ENCODE results near the gene ASGR1.

DNA sequence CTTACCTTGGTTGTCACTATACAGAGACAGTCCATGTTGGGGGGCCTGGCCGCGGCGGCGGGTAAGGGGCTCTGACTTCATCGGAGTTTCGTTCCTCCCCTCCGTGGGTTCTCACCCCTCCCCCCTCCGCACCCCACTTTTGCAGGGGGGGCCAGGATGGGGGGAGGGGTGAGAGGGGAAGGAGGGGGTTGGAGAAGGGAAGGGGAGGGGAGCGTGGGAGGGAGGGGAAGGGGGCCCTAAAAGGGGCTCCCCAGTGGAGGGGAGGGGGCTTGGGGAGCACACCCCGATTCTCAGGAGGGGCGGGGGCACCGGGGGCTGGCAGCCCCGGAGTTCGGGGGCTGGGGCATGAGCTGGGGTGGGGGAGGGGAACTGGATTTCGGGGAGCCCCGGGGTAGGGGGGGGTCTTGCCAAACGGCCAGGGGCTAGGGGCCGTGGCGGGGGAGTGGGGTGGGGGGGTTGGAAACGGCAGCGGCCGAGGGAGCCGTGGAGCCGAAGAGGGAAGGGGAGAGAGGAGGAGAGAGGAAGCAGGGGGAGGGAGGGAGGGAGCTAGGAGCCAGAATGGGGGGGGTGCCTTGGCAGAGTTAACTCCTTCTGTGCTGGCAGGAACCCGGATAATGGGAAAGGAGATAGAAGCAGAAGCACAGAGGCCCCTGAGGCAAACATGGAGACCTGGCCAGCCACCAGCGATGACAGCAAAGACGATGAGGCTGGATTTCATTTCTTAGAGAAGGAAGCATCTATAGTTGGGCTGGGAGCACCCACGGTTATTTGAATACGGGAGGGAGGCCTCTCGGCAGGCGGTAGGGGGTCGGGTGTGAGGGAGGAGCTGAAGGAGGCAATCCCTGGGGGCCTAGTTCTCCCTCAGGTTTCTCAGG is 38.2 kb upstream of the ASGR1 start:
- TF ChIP-seq, protein P1, sequence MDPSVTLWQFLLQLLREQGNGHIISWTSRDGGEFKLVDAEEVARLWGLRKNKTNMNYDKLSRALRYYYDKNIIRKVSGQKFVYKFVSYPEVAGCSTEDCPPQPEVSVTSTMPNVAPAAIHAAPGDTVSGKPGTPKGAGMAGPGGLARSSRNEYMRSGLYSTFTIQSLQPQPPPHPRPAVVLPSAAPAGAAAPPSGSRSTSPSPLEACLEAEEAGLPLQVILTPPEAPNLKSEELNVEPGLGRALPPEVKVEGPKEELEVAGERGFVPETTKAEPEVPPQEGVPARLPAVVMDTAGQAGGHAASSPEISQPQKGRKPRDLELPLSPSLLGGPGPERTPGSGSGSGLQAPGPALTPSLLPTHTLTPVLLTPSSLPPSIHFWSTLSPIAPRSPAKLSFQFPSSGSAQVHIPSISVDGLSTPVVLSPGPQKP (IDR thresholded peaks at IDR 0.05; ENCODE audit: borderline replicate concordance, low read depth, low read length), result no peak
- TF ChIP-seq, protein P2, sequence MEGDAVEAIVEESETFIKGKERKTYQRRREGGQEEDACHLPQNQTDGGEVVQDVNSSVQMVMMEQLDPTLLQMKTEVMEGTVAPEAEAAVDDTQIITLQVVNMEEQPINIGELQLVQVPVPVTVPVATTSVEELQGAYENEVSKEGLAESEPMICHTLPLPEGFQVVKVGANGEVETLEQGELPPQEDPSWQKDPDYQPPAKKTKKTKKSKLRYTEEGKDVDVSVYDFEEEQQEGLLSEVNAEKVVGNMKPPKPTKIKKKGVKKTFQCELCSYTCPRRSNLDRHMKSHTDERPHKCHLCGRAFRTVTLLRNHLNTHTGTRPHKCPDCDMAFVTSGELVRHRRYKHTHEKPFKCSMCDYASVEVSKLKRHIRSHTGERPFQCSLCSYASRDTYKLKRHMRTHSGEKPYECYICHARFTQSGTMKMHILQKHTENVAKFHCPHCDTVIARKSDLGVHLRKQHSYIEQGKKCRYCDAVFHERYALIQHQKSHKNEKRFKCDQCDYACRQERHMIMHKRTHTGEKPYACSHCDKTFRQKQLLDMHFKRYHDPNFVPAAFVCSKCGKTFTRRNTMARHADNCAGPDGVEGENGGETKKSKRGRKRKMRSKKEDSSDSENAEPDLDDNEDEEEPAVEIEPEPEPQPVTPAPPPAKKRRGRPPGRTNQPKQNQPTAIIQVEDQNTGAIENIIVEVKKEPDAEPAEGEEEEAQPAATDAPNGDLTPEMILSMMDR (conservative IDR thresholded peaks at IDR 0.05; ENCODE audit: low read depth, low read length), result no peak
- TF ChIP-seq POLR2A (IDR thresholded peaks at IDR 0.05; ENCODE audit: low read depth, low read length), result no peak
